ENCODE measurements around the gene GABRP. TPM values are rescaled to one million over a fixed set of nuclear protein-coding genes. Genes with fewer than 3 reads are reported as not detected.
"Not testable (repeated sequence)": the region's sequence is repeated elsewhere in the genome, so short reads cannot be mapped to it uniquely, and the experiment has no call there.

The GABRP gene
- total RNA-seq, 3 donors from 2014 or later: not detected

GRCh38 chr5:170792878-170793277, 9.4 kb downstream of the GABRP start:
- Mint-ChIP-seq H3K27me3 (ENCODE audit: low read depth) (no peaks in the 10 kb centered on the region), H3K9me3 (no peaks in the 10 kb centered on the region), H3K4me3 (no peak overlapping the region), H3K36me3 (ENCODE audit: insufficient read depth) (no peaks in the 10 kb centered on the region), H3K4me1 (ENCODE audit: low read depth) (no peaks in the 10 kb centered on the region)
- ATAC-seq: no peak
- DNase-seq: no peak

GRCh38 chr5:170795154-170795553, 11.6 kb downstream of the GABRP start:
- Mint-ChIP-seq H3K4me3 (no peak overlapping the region), H3K27me3 (ENCODE audit: low read depth) (no peaks in the 10 kb centered on the region), H3K36me3 (ENCODE audit: insufficient read depth) (no peaks in the 10 kb centered on the region), H3K4me1 (ENCODE audit: low read depth) (no peaks in the 10 kb centered on the region), H3K9me3 (no peaks in the 10 kb centered on the region)
- DNase-seq: no peak
- ATAC-seq: no peak

- no peaks in the 10 kb centered on the region for H3K36me3 Mint-ChIP-seq (ENCODE audit: insufficient read depth)
- H3K4me3 Mint-ChIP-seq: no peak overlapping the region
- H3K9me3 Mint-ChIP-seq: no peaks in the 10 kb centered on the region
- ATAC-seq: no peak
- peaks cover 4% of the 10 kb centered on the region for H3K27me3 Mint-ChIP-seq (ENCODE audit: low read depth)
- H3K4me1 Mint-ChIP-seq (ENCODE audit: low read depth): no peaks in the 10 kb centered on the region
- DNase-seq: no peak
Measured at GRCh38 chr5:170805666-170806065, 22.1 kb downstream of the GABRP start.

GRCh38 chr5:170809551-170809950, 26.0 kb downstream of the GABRP start:
- ATAC-seq: no peak
- Mint-ChIP-seq H3K27me3 (ENCODE audit: low read depth) (peaks cover 9% of the 10 kb centered on the region), H3K36me3 (ENCODE audit: insufficient read depth) (no peaks in the 10 kb centered on the region), H3K4me3 (no peak overlapping the region), H3K4me1 (ENCODE audit: low read depth) (no peaks in the 10 kb centered on the region), H3K9me3 (no peaks in the 10 kb centered on the region)
- DNase-seq: no peak

- no peak for DNase-seq
- Mint-ChIP-seq H3K27me3 (ENCODE audit: low read depth) (peaks cover 7% of the 10 kb centered on the region), H3K36me3 (ENCODE audit: insufficient read depth) (no peaks in the 10 kb centered on the region), H3K4me1 (ENCODE audit: low read depth) (no peaks in the 10 kb centered on the region), H3K4me3 (no peak overlapping the region), H3K9me3 (no peaks in the 10 kb centered on the region)
- no peak for ATAC-seq
Measured at GRCh38 chr5:170811719-170812118, 28.2 kb downstream of the GABRP start.

- no peak for ATAC-seq
Measured at GRCh38 chr5:170813231-170813630, 29.7 kb downstream of the GABRP start.

GRCh38 chr5:170817195-170817594, 33.7 kb downstream of the GABRP start:
- H3K36me3 Mint-ChIP-seq (ENCODE audit: insufficient read depth): no peaks in the 10 kb centered on the region
- no peak for DNase-seq
- no peak for ATAC-seq
- H3K4me3 Mint-ChIP-seq: no peak overlapping the region
- no peaks in the 10 kb centered on the region for H3K27me3 Mint-ChIP-seq (ENCODE audit: low read depth)
- H3K9me3 Mint-ChIP-seq: no peaks in the 10 kb centered on the region
- H3K4me1 Mint-ChIP-seq (ENCODE audit: low read depth): no peaks in the 10 kb centered on the region

More at GRCh38 chr5:170813231-170813630, 29.7 kb downstream of the GABRP start:
- H3K36me3 Mint-ChIP-seq (ENCODE audit: insufficient read depth): no peaks in the 10 kb centered on the region
- no peaks in the 10 kb centered on the region for H3K9me3 Mint-ChIP-seq
- DNase-seq: no peak
- H3K4me3 Mint-ChIP-seq: no peak overlapping the region
- H3K4me1 Mint-ChIP-seq (ENCODE audit: low read depth): no peaks in the 10 kb centered on the region
- peaks cover 7% of the 10 kb centered on the region for H3K27me3 Mint-ChIP-seq (ENCODE audit: low read depth)

GRCh38 chr5:170818232-170818631, 34.7 kb downstream of the GABRP start:
- Mint-ChIP-seq H3K36me3 (ENCODE audit: insufficient read depth) (no peaks in the 10 kb centered on the region), H3K4me3 (no peak overlapping the region), H3K9me3 (no peaks in the 10 kb centered on the region), H3K27me3 (ENCODE audit: low read depth) (no peaks in the 10 kb centered on the region), H3K4me1 (ENCODE audit: low read depth) (no peaks in the 10 kb centered on the region)
- ATAC-seq (no peak), DNase-seq (no peak)

- DNase-seq: no peak
- no peak overlapping the region for H3K4me3 Mint-ChIP-seq
- no peak for ATAC-seq
- H3K27me3 Mint-ChIP-seq (ENCODE audit: low read depth): no peaks in the 10 kb centered on the region
- no peaks in the 10 kb centered on the region for H3K4me1 Mint-ChIP-seq (ENCODE audit: low read depth)
- no peaks in the 10 kb centered on the region for H3K9me3 Mint-ChIP-seq
- H3K36me3 Mint-ChIP-seq (ENCODE audit: insufficient read depth): no peaks in the 10 kb centered on the region
Measured at GRCh38 chr5:170819824-170820223, 36.3 kb downstream of the GABRP start.

- no peaks in the 10 kb centered on the region for H3K36me3 Mint-ChIP-seq (ENCODE audit: insufficient read depth)
- H3K9me3 Mint-ChIP-seq: no peaks in the 10 kb centered on the region
- H3K27me3 Mint-ChIP-seq (ENCODE audit: low read depth): no peaks in the 10 kb centered on the region
- DNase-seq: no peak
- no peak overlapping the region for H3K4me3 Mint-ChIP-seq
- no peak for ATAC-seq
- H3K4me1 Mint-ChIP-seq (ENCODE audit: low read depth): no peaks in the 10 kb centered on the region
Measured at GRCh38 chr5:170821257-170821800, 37.8 kb downstream of the GABRP start.

- no peak for ATAC-seq
Measured at GRCh38 chr5:170826117-170826516, 42.6 kb downstream of the GABRP start.

GRCh38 chr5:170832241-170832640, 48.7 kb downstream of the GABRP start:
- DNase-seq (no peak), ATAC-seq (no peak)
- Mint-ChIP-seq H3K4me1 (ENCODE audit: low read depth) (no peaks in the 10 kb centered on the region), H3K27me3 (ENCODE audit: low read depth) (no peaks in the 10 kb centered on the region), H3K36me3 (ENCODE audit: insufficient read depth) (no peaks in the 10 kb centered on the region), H3K4me3 (no peak overlapping the region), H3K9me3 (peaks cover 7% of the 10 kb centered on the region)

More at GRCh38 chr5:170826117-170826516, 42.6 kb downstream of the GABRP start:
- DNase-seq: no peak
- Mint-ChIP-seq H3K27me3 (ENCODE audit: low read depth) (no peaks in the 10 kb centered on the region), H3K9me3 (no peaks in the 10 kb centered on the region), H3K36me3 (ENCODE audit: insufficient read depth) (no peaks in the 10 kb centered on the region), H3K4me3 (no peak overlapping the region), H3K4me1 (ENCODE audit: low read depth) (no peaks in the 10 kb centered on the region)

- H3K4me1 Mint-ChIP-seq (ENCODE audit: low read depth); H3K36me3 Mint-ChIP-seq (ENCODE audit: insufficient read depth); H3K27me3 Mint-ChIP-seq (ENCODE audit: low read depth); DNase-seq; ATAC-seq; H3K9me3 Mint-ChIP-seq; H3K4me3 Mint-ChIP-seq: not testable (repeated sequence)
Measured at GRCh38 chr5:170833981-170834380, 50.5 kb downstream of the GABRP start.

GRCh38 chr5:170836226-170836625, 52.7 kb downstream of the GABRP start:
- H3K4me1 Mint-ChIP-seq (ENCODE audit: low read depth): no peaks in the 10 kb centered on the region
- no peak for DNase-seq
- no peaks in the 10 kb centered on the region for H3K27me3 Mint-ChIP-seq (ENCODE audit: low read depth)
- no peaks in the 10 kb centered on the region for H3K36me3 Mint-ChIP-seq (ENCODE audit: insufficient read depth)
- peaks cover 7% of the 10 kb centered on the region for H3K9me3 Mint-ChIP-seq
- ATAC-seq: no peak
- H3K4me3 Mint-ChIP-seq: no peak overlapping the region

- DNase-seq (no peak), ATAC-seq (no peak)
- Mint-ChIP-seq H3K9me3 (no peaks in the 10 kb centered on the region), H3K4me1 (ENCODE audit: low read depth) (no peaks in the 10 kb centered on the region), H3K36me3 (ENCODE audit: insufficient read depth) (no peaks in the 10 kb centered on the region), H3K4me3 (no peak overlapping the region), H3K27me3 (ENCODE audit: low read depth) (peaks cover 3% of the 10 kb centered on the region)
Measured at GRCh38 chr5:170843870-170844269, 60.3 kb downstream of the GABRP start.

GRCh38 chr5:170844651-170845050, 61.1 kb downstream of the GABRP start:
- Mint-ChIP-seq H3K9me3 (no peaks in the 10 kb centered on the region), H3K4me1 (ENCODE audit: low read depth) (no peaks in the 10 kb centered on the region), H3K4me3 (no peak overlapping the region), H3K27me3 (ENCODE audit: low read depth) (peaks cover 3% of the 10 kb centered on the region), H3K36me3 (ENCODE audit: insufficient read depth) (no peaks in the 10 kb centered on the region)
- no peak for ATAC-seq
- no peak for DNase-seq

Measured in activated T-cell treated with anti-CD3 and anti-CD28 coated beads, Interleukin-2, amount 50 U/mL, for 4 hours (primary cell).